ENCODE measurements around the gene SLMAP.

- TF ChIP-seq, protein P1, sequence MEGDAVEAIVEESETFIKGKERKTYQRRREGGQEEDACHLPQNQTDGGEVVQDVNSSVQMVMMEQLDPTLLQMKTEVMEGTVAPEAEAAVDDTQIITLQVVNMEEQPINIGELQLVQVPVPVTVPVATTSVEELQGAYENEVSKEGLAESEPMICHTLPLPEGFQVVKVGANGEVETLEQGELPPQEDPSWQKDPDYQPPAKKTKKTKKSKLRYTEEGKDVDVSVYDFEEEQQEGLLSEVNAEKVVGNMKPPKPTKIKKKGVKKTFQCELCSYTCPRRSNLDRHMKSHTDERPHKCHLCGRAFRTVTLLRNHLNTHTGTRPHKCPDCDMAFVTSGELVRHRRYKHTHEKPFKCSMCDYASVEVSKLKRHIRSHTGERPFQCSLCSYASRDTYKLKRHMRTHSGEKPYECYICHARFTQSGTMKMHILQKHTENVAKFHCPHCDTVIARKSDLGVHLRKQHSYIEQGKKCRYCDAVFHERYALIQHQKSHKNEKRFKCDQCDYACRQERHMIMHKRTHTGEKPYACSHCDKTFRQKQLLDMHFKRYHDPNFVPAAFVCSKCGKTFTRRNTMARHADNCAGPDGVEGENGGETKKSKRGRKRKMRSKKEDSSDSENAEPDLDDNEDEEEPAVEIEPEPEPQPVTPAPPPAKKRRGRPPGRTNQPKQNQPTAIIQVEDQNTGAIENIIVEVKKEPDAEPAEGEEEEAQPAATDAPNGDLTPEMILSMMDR (IDR thresholded peaks at IDR 0.05; ENCODE audit: insufficient read depth, low read depth, low read length) = peak; percentile 39
- TF ChIP-seq EZH2 (IDR thresholded peaks at IDR 0.05; ENCODE audit: insufficient read depth, low read length) = no peak
These were observed 108.7 kb downstream of the SLMAP start for GRCh38 chr3:57864853-57865252.
